ENCODE measurements around the gene LAMC3.

DNA sequence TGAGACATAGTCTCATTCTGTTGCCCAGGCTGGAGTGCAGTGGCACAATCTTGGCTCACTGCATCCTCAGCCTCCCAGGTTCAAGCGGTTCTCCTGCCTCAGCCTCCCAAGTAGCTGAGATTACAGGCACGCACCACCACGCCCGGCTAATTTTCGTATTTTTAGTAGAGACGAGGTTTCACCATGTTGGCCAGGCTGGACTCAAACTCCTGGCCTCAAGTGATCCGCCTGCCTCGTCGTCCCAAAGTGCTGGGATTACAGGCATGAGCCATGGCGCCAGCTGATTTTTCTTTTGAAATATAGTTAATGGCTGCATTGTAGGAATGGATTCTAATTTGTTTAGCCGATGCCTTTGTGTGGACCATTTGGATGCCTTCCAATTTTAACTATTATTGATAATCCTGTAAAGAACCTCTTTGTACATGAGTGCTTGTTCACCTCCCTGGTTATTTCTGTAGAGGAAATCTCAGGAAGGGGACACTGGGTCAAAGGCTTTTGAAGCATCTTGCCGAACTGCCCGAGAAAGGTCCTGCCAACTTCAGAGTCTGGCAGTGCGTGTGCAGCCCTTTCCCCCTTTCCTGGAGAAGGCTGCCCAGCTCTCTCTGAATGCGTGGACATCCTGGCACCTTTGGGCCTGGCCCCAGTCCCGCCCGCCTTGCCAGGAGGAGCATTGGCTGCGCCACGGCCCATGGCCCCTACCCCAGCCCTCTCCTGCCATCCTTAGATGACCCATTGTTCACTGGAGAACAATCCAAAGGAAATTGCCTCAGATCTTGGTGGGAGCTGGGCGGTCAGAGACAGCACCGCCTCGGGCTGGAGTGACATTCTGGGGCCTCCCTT, 107.5 kb downstream of the LAMC3 start:
- TF ChIP-seq, protein P1, sequence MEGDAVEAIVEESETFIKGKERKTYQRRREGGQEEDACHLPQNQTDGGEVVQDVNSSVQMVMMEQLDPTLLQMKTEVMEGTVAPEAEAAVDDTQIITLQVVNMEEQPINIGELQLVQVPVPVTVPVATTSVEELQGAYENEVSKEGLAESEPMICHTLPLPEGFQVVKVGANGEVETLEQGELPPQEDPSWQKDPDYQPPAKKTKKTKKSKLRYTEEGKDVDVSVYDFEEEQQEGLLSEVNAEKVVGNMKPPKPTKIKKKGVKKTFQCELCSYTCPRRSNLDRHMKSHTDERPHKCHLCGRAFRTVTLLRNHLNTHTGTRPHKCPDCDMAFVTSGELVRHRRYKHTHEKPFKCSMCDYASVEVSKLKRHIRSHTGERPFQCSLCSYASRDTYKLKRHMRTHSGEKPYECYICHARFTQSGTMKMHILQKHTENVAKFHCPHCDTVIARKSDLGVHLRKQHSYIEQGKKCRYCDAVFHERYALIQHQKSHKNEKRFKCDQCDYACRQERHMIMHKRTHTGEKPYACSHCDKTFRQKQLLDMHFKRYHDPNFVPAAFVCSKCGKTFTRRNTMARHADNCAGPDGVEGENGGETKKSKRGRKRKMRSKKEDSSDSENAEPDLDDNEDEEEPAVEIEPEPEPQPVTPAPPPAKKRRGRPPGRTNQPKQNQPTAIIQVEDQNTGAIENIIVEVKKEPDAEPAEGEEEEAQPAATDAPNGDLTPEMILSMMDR (IDR thresholded peaks at IDR 0.05; ENCODE audit: poor library complexity) = no peak
- no peak for TF ChIP-seq EZH2 (IDR thresholded peaks at IDR 0.05; ENCODE audit: borderline replicate concordance)
